ENCODE data around the gene MALT1. TPM values are rescaled to one million over a fixed set of nuclear protein-coding genes. Genes with fewer than 3 reads are reported as not detected.

The MALT1 gene
- total RNA-seq, 2 donors from 2014 or later: 17.7 to 28.8 TPM

- H3K27ac ChIP-seq: no peak overlapping the region
- H3K36me3 ChIP-seq: no peaks in the 10 kb centered on the region
- H3K4me3 ChIP-seq: no peak overlapping the region
- TF ChIP-seq CTCF (IDR thresholded peaks at IDR 0.05): no peak
- no peak for DNase-seq (ENCODE audit: low spot score)
- H3K4me1 ChIP-seq (ENCODE audit: control insufficient read depth in 1 of 2, low read depth in 2 of 2): no peaks in the 10 kb centered on the region
- no peaks in the 10 kb centered on the region for H3K9me3 ChIP-seq
- no peak for ATAC-seq (ENCODE audit: insufficient number of reproducible peaks, low FRiP score, low read depth)
- no peaks in the 10 kb centered on the region for H3K27me3 ChIP-seq (replicated peaks; ENCODE audit: insufficient read depth)
Observed at GRCh38 chr18:58691256-58691655, 20.0 kb downstream of the MALT1 start.

GRCh38 chr18:58692422-58693185, 21.3 kb downstream of the MALT1 start:
- no peaks in the 10 kb centered on the region for H3K27me3 ChIP-seq (replicated peaks; ENCODE audit: insufficient read depth)
- ATAC-seq (ENCODE audit: insufficient number of reproducible peaks, low FRiP score, low read depth): no peak

GRCh38 chr18:58694221-58694620, 23.0 kb downstream of the MALT1 start:
- Histone ChIP-seq H3K4me3 (no peak overlapping the region), H3K9me3 (no peaks in the 10 kb centered on the region), H3K36me3 (no peaks in the 10 kb centered on the region), H3K4me1 (ENCODE audit: control insufficient read depth in 1 of 2, low read depth in 2 of 2) (no peaks in the 10 kb centered on the region), H3K27me3 (replicated peaks; ENCODE audit: insufficient read depth) (no peaks in the 10 kb centered on the region), H3K27ac (no peak overlapping the region)
- no peak for TF ChIP-seq CTCF (IDR thresholded peaks at IDR 0.05)
- DNase-seq (ENCODE audit: low spot score) (no peak), ATAC-seq (ENCODE audit: insufficient number of reproducible peaks, low FRiP score, low read depth) (no peak)

More at GRCh38 chr18:58692422-58693185, 21.3 kb downstream of the MALT1 start:
- no peaks in the 10 kb centered on the region for H3K9me3 ChIP-seq
- H3K4me3 ChIP-seq: no peak overlapping the region
- no peaks in the 10 kb centered on the region for H3K36me3 ChIP-seq
- no peak for DNase-seq (ENCODE audit: low spot score)
- no peaks in the 10 kb centered on the region for H3K4me1 ChIP-seq (ENCODE audit: control insufficient read depth in 1 of 2, low read depth in 2 of 2)
- H3K27ac ChIP-seq: no peak overlapping the region
- no peak for TF ChIP-seq CTCF (IDR thresholded peaks at IDR 0.05)

GRCh38 chr18:58694720-58695468, 23.6 kb downstream of the MALT1 start:
- Histone ChIP-seq H3K27me3 (replicated peaks; ENCODE audit: insufficient read depth) (no peaks in the 10 kb centered on the region), H3K36me3 (no peaks in the 10 kb centered on the region), H3K4me1 (ENCODE audit: control insufficient read depth in 1 of 2, low read depth in 2 of 2) (no peaks in the 10 kb centered on the region), H3K9me3 (no peaks in the 10 kb centered on the region), H3K27ac (no peak overlapping the region), H3K4me3 (no peak overlapping the region)
- DNase-seq (ENCODE audit: low spot score) (no peak), ATAC-seq (ENCODE audit: insufficient number of reproducible peaks, low FRiP score, low read depth) (no peak)
- no peak for TF ChIP-seq CTCF (IDR thresholded peaks at IDR 0.05)

- DNase-seq (ENCODE audit: low spot score) (no peak), ATAC-seq (ENCODE audit: insufficient number of reproducible peaks, low FRiP score, low read depth) (no peak)
- Histone ChIP-seq H3K36me3 (no peaks in the 10 kb centered on the region), H3K4me1 (ENCODE audit: control insufficient read depth in 1 of 2, low read depth in 2 of 2) (no peaks in the 10 kb centered on the region), H3K27me3 (replicated peaks; ENCODE audit: insufficient read depth) (no peaks in the 10 kb centered on the region), H3K4me3 (no peak overlapping the region), H3K9me3 (no peaks in the 10 kb centered on the region), H3K27ac (no peak overlapping the region)
- no peak for TF ChIP-seq CTCF (IDR thresholded peaks at IDR 0.05)
Observed at GRCh38 chr18:58695772-58696171, 24.5 kb downstream of the MALT1 start.

All from thoracic aorta (tissue), 2 donors.